HG03139 (cell line): ENCODE data around the gene BRIP1.
"Not testable (repeated sequence)": the region's sequence is repeated elsewhere in the genome, so short reads cannot be mapped to it uniquely, and the experiment has no call there.

Source experiments
- ATAC-seq: cut with Tn5 transposase; IDR thresholded peaks from one replicate; pipeline ENCODE4 v1.9.1; 2021; ENCODE audit not compliant: unreplicated experiment

The BRIP1 gene

GRCh38 chr17:61867033-61867432 is 3.7 kb upstream of the BRIP1 start:
- ATAC-seq: no peak

GRCh38 chr17:61863801-61864126 is 436 bp upstream of the BRIP1 start:
- ATAC-seq: no peak

DNA sequence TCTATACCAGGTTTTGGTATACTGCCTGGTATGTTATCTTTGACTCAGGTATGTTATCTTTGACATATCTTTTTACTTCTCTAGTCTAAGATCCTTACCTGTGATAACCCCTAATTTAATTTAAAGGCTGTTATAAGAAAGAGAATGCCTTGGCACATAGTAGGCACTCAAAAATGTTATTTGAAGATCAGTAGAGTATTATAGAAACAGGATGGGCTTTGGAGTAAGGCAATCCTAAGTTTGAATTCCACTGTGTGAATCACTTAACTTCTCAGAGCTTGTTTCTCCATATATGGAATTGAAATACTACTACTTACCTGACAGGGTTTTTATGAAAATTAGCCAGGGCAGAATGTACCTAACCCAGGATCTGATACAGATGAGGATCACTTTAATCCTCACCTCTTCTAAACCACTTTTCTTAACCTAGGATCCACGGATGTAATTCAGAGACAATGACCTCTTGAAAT is 1.2 kb downstream of the BRIP1 start:
- no peak for ATAC-seq

- ATAC-seq: not testable (repeated sequence)
Measured at GRCh38 chr17:61860397-61860796, 2.9 kb downstream of the BRIP1 start.

DNA sequence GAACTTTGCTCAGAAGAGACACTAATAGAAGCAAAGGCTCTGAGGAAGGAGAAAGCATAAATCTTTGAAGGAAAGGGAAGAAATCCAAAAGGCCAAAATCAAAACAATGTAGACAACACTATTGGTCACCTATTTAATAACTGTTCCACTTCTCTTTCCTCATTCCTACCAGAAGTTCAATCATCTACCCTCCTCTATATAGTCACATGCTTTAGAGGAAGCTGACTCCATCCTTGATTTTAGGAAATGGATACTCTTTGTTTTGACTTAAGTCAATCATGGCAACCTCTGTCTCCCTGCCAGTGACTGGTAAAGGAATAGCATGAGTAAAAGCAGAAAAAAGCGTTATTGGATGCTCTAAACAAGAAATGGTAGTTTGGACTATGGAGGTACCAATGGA is 7.3 kb downstream of the BRIP1 start:
- ATAC-seq: no peak

DNA sequence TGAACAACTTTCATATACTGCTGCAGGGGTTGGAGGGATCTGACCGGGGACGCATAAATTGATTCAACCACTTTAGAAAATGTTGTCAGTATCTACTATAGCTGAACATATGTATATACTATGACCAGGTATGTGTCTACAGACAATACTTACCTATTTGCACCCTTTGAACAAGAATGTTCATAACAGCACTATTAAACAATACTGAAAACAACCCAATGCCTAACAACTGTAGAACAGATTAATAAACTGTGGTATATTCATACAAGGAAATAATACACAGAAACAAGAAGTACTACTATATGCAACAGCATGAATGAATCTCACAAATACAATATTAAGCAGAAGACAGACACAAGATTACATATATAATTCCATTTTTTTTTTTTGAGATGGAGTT is 10.5 kb downstream of the BRIP1 start:
- ATAC-seq: no peak

GRCh38 chr17:61849674-61850073 is 13.7 kb downstream of the BRIP1 start:
- no peak for ATAC-seq

DNA sequence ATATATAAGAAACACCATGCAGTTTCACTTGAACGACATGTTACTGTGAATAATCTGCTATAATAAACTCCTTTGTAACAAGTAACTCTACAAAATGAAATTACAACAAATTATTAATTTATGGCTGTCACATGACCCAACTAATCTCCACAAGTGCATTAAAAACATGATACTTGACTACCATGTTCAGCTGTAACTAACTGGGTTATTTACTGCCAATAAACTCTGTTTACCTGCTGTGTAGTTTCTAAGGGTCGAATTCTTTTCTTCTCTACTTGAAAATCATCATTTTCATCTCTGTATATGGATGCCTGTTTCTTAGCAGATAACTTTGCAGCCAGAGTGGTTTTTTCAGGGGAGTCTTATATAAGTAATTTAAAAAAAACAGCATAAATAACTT is 14.4 kb downstream of the BRIP1 start:
- no peak for ATAC-seq

DNA sequence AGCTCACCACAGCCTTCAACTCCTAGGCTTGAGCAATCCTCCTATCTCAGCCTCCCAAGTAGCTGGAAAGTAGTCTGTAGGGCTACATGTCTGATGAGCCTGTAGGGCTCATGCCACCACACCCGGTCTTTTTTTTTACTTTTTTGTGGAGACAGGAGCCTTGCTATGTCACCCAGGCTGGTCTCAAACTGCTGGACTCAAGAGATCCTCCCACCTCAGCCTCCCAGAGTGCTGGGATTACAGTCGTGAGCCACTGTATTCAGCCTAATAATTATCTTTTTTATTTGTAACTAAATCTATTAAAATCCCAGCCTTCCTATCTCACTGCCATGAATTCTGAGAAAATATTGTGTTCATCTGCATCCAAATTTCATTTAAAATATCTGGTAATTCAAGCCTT is 15.1 kb downstream of the BRIP1 start:
- ATAC-seq: no peak

DNA sequence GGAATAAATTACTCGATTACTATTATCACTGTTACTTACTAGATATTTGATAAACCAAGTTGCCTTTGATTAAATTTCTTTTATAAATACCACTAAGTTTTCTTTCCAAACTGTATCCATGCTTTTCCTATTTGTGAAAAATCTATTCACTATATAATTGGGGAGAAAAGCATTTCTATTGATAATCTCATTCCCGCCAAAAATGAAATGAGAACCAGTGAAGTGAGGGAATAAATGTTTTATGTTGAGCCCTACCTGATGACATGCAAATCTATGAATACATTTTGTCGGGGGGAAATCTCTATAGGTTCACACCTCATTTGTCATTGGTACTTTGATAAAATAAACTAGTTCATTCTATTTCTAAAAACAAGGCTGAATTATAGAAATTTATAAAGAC is 15.7 kb downstream of the BRIP1 start:
- no peak for ATAC-seq

GRCh38 chr17:61846761-61847375 is 16.5 kb downstream of the BRIP1 start:
- no peak for ATAC-seq

- no peak for ATAC-seq
Measured at GRCh38 chr17:61846088-61846487, 17.2 kb downstream of the BRIP1 start.

DNA sequence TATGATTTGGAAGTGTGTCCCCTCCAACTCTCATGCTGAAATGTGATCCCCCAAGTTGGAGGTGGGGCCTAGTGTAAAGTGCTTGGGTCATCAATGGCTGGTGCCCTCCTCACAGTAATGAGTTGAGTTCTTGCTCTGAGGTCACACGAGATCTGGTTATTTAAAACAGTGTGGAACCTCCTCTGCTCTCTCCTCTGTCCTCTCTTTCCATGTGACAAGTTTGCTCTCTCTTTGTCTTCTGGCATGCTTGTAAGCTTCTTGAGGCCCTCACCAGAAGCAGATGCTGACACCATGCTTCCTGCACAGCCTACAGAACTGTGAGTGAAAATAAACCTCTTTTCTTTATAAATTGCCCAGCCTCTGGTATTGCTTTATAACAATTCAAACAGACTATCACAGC is 19.9 kb downstream of the BRIP1 start:
- no peak for ATAC-seq

DNA sequence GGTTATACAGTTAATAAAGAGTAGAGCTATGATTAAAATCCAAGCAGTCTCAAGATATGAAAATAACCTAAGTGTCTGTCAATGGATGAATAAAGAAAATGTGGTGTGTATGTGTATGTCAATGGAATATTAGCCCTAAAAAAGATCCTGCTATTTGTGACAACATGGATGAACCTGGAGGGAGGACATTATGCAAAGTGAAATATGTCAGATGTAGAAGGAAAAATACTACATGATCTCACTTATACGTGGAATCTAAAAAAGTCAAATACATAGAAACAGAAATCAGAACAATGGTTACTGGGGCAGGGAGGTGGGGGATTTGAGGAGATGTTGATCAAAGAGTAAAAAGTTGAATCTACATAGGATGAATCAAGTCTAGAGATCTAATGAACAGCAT is 20.4 kb downstream of the BRIP1 start:
- ATAC-seq: no peak

- ATAC-seq: no peak
Measured at GRCh38 chr17:61839300-61839786, 24.0 kb downstream of the BRIP1 start.

- ATAC-seq: no peak
Measured at GRCh38 chr17:61837175-61838051, 25.9 kb downstream of the BRIP1 start.

GRCh38 chr17:61836266-61837174 is 26.8 kb downstream of the BRIP1 start:
- ATAC-seq: no peak

DNA sequence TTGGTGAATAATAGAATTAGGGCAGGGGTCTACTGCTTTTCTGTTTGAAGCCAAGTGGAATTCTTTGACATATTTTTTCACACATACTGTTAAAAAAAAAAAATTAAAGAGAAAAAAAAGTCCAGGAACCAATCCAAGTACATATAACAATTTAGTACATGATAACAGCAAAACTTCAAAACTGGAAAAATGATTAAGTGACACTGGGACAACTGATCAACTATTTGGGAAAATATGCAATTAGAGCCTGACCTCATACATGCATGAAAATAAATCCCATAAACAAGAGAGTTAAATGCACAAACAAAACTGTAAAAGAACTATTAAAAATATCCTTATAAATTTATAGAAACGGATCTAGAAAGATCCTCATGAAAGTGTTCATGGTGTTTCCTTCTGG is 27.7 kb downstream of the BRIP1 start:
- ATAC-seq: no peak

GRCh38 chr17:61834610-61835009 is 28.7 kb downstream of the BRIP1 start:
- ATAC-seq: no peak

GRCh38 chr17:61833536-61834193 is 29.7 kb downstream of the BRIP1 start:
- ATAC-seq: no peak

DNA sequence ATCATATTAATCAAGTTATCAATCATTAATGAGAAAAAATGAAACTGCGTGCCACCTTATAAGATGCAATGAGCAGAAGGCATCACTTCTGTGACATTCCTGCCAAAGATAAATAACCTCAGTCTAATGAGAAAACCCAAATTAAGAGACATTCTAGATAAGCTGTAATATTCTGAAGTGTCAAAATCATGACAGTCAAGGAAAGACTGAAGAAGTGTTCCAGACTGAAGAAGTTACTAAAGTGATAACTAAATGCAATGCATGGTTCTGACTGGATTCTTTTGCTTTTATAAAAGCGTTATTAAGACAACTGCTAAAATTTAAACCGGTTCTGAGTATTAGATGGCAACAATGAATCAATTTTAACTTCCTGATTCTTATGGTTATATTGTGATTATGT is 30.9 kb downstream of the BRIP1 start:
- no peak for ATAC-seq
